ENCODE results near the gene AGK.

- peak in 1 of 3 donors; percentile 9 for TF ChIP-seq CTCF (IDR thresholded peaks at IDR 0.05)
- no peak for TF ChIP-seq POLR2A (IDR thresholded peaks at IDR 0.05)
- no peak for TF ChIP-seq POLR2AphosphoS5 (IDR thresholded peaks at IDR 0.05)
Measured at GRCh38 chr7:141674702-141675101, 123.5 kb downstream of the AGK start.

All from breast epithelium (tissue), 3 donors.